GM19238 (cell line): ENCODE results near the gene IGF2BP3.
"Not testable (repeated sequence)": the region's sequence is repeated elsewhere in the genome, so short reads cannot be mapped to it uniquely, and the experiment has no call there.

ENCODE experiments used
- DNase-seq: peaks from one replicate; pipeline ENCODE4 v3.0.0; 2011; ENCODE audit warnings: low spot score; ENCODE audit not compliant: insufficient read length

IGF2BP3 gene

DNA sequence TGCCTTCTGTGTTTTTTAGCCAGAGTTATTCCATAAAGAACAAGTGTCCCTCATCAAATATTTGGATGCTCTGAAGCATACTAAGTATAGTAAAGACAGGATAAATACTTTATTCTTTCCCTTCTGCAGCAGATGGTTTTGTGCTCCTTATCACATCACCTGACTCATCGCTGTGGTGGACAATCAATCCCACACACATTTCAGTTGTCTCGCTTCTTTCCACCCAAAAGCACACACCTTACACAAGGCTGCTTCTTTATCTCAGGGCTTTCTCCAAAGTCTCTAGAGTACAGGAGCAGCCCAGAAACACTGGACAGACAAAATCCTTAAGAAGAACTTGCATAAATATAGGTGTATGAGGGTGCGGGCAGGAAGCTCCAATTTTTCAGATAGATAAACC is 43.4 kb downstream of the IGF2BP3 start:
- DNase-seq = no peak

DNA sequence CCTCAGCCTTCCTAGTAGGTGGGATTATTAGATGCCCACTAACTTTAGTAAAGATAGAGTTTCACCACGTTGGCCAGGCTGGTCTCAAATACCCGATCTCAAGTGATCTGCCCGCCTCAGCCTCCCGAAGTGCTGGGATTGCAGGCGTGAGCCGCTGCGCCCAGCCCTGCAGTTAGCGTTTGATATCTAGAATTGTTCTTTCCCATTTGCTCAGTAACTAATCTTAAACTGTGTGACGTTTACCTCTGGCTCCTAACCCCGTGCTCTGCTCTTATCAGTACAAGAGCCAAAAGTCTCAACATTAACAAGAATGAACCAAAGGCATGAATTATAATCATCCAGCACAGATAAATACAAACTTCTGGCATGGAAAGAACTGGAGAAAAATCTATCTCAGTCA is 47.4 kb downstream of the IGF2BP3 start:
- no peak for DNase-seq

DNA sequence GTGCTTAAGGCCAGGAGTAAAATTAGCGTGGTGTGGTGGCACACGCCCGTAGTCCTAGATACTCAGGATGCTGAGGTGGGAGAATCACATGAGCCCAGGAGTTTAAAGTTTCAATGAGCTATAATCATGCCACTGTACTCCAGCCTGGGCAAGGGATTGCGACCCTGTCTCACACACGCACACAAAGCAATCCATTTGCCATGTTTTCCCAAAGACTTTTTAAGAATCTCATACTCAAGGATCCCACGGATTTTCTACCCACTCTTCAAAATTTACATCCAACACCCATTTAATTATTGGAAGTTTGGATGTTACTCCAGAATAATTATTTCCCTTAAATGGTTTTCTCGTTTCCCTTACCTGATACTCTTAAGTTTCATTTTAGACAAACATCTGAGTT is 47.9 kb downstream of the IGF2BP3 start:
- DNase-seq = no peak

DNA sequence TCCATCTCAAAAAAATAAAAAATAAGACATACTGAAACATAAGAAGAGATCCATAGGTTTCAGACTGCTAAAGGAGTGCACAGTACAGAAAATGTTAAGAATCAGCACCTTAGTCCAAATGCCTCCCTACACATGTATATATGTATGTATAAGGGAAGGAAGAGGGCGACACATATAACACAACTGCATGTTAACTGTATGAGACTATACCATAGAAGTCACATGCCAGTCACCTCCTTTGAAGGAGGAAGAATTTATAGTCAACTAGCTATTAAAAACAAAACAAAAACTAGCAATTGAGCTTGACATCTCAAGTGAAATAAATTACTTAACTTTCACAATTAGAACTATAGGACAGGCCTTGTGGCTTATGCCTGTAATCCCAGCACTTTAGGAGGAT is 50.4 kb downstream of the IGF2BP3 start:
- no peak for DNase-seq

DNA sequence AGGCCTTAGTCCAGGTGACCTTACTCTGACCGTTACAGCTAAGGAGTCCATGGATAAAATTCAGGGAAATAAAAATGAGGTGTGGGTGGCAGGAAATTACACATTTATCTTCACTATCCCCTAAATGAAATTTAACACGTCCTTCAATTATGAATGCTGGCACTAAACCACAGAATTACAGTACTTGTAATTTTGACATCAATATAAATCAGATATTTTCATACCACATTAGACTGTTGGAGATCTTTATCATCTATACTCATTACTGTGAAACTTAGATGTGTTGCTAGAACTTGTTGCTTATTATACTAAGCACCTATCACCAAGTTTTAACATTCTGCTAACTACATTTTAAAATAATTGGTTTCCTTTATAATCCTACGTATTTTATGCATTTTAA is 51.1 kb downstream of the IGF2BP3 start:
- DNase-seq = no peak

DNA sequence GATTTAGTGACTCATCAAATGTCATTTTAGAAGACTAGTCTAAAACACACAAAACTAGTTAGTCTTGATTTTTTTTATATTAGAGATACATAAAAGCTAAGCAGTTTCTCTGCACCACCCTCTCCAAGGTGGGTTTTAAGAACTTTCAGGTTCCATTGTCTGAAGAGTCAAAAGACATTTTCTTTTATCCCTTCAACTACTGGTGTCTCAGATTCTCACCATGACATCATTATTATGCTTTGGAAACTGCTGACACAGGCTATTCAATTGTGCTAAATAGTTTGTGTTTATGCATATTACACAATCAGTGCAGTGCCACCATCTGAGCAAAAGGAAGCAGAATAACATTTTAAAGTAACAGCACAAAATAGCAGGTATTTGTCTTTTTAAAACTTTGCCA is 52.2 kb downstream of the IGF2BP3 start:
- no peak for DNase-seq

DNA sequence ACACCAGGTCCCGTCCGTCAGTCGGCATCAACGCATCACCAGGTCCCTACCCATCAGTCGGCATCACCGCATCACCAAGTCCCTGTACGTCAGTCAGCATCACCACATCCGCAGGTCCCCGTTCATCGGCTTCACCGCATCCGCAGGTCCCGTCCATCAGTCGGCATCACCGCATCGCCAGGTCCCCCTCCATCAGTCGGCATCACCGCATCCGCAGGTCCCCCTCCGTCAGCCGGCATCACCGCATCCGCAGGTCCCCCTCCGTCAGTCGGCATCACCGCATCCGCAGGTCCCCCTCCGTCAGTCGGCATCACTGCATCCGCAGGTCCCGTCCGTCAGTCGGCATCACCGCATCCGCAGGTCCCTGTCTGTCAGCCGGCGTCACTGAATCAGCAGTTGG is 55.1 kb downstream of the IGF2BP3 start:
- DNase-seq = no peak

DNA sequence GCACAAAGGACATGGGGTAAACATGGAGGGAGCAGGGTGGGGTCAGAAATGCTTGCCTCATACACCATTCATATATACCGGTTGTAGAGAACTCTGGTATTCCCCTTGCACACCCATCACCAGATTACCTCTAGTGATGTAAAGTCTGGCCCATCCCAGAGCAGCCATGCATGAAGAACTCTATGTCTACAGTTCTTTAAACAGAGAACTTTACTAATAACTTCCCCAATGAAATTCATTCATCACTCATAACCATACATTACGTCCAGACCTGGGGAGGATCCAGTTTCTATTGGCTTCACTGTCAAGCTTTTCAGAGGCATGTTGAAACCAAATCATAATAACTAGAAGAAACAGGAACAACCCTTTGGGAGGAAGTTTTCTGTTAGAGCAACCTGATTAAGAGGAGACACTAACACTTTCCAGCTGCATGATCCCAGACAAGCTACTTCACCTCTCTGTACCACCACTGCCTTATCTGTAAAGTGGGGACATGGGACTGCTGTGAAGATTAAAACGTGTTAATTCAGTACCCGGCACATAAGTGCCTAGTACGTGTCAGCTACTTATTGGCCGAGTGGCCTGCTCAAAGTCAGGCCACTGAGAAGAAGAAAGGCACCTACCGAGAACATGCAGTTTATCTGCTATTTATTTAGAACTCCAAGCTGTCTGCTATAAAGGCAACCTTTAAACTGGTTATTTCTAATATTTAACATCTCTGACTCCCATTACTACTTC is 59.7 kb downstream of the IGF2BP3 start:
- DNase-seq = peak; percentile 15

DNA sequence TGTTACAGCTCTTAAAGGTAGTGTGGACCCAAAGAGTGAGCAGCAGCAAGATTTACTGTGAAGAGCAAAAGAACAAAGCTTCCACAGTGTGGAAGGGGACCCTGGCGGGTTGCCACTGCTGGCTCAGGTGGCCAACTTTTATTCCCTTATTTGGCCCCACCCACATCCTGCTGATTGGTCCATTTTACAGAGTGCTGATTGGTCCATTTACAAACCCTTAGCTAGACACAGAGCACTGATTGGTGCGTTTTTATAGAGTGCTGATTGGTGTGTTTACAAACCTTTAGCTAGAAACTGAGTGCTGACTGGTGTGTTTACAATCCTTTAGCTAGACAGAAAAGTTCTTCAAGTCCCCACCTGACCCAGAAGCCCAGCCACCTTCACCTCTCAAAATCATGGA is 63.7 kb downstream of the IGF2BP3 start:
- DNase-seq = not testable (repeated sequence)

DNA sequence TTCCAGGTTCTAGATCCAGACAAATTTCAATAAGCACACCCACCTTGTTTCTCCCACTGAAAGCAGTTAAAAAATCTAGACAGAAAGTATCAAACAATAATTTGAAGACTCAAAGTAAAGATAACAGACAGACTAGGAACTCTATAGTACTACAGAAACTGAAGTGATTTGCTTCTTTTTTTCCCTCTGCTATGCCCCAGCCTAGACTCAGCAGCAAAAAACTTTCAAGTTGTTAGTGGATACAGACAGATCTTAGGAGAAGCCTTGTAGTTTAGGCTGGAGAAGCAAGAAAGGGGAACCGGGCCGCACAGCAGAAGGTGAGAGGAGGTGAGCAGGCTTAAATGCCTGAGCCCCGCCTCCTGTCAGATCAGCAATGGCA is 65.1 kb downstream of the IGF2BP3 start:
- no peak for DNase-seq

DNA sequence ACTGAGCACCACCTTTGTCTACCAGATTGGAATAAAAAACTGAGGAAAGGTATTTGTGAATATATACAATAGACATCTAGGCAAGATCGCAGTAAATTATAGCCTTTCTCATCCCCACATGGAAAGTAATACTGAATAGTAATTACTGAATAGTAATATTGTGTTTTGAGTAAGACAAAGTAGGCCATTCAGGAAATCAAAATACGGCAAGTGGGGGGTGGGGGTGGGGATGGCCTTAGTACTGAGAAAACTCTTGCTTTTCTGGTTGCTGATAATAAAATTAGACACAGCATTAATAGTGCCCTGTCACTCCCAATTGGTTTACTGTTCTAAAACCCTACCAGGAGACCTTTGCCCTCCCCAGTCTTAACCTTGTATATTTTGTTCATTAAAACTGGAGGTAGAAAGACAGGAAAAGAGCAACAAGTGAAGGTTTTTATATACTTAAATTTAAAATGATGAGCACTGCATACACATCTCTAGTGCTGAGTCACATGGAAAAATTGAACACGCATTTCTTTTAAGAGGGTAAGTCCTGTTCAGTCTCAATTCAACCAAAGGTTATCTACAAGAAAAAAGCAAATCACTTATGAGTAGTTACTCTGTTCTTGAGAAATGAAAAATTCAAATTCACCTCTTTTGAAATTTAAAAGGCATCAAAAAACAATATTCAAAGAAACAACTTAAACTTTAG is 65.6 kb downstream of the IGF2BP3 start:
- DNase-seq = no peak

DNA sequence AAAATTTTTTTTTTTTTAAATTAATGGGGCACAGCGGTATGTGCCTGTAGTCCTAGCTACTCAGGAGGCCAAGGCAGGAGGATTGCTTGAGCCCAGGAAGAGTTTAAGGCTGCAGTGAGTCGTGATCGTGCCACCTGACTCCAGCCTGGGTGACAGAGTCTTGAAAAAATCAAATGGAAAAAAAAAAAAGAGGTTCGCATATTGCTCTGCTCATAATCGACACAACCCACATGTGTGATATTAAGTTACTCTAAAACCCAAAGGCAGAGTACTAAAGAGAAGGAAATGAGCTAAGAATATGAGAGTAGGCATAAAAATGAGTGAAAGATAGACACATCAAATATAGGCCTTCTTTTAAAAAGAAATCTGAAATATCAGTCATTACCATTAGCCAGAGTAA is 66.3 kb downstream of the IGF2BP3 start:
- no peak for DNase-seq

DNA sequence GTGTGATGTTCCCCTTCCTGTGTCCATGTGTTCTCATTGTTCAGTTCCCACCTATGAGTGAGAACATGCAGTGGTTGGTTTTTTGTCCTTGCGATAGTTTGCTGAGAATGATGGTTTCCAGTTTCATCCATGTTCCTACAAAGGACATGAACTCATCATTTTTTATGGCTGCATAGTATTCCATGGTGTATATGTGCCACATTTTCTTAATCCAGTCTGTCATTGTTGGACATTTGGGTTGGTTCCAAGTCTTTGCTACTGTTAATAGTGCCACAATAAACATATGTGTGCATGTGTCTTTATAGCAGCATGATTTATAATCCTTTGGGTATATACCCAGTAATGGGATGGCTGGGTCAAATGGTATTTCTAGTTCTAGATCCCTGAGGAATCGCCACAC is 72.2 kb downstream of the IGF2BP3 start:
- DNase-seq = not testable (repeated sequence)

DNA sequence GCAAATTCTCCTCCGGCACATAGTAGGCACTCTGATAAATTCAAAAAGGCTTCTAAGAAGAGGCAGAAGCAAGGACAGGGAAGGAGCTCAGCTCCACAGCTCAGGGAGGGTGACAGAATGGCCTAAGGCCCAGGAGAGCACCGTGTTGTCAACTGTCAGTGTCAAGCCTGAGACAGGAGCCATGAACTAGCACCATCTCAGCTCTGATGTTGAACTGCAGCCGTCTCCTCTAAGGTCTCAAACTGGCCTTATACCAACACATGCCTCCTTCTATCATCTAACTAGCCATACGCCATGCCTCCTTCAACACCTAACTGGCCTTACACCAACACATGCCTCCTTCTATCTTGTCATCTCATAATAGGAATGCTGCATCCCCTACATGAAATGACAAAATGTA is 73.0 kb downstream of the IGF2BP3 start:
- no peak for DNase-seq

DNA sequence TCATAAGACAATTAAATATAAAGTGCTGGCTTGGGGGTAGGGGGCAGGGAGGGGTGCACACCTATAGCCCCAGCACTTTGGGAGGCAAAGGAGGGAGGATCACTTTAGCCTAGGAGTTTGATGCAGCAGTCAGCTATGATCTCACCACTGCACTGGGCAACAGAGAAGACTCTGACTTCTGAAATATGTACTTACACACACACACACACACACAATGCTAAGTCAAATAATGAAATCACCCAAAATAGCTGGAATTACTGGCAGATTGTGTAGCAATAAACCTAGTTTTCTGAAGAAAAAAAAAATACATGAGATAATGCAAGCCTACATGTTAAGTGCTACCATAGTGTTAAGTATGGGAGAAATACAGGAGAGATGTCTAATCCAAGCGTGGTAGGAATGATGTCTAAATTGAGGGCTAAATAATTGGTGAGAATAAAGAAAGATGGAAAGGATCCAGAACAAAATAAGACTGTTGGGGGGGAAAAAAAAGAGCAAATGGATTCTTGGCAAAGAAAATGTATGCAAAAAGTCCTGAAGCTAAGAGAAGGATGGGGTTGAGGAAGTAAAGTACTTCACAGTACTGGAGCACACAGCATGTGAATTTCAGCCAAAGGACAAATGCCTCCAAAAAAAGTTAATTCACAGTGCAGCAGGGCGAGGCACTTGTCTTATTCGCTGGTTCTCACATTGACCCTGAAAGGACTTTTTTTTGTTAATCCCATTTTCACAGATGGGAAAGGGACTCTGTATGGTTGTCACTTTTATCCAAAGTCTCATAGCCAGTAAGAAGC is 73.9 kb downstream of the IGF2BP3 start:
- DNase-seq = no peak

DNA sequence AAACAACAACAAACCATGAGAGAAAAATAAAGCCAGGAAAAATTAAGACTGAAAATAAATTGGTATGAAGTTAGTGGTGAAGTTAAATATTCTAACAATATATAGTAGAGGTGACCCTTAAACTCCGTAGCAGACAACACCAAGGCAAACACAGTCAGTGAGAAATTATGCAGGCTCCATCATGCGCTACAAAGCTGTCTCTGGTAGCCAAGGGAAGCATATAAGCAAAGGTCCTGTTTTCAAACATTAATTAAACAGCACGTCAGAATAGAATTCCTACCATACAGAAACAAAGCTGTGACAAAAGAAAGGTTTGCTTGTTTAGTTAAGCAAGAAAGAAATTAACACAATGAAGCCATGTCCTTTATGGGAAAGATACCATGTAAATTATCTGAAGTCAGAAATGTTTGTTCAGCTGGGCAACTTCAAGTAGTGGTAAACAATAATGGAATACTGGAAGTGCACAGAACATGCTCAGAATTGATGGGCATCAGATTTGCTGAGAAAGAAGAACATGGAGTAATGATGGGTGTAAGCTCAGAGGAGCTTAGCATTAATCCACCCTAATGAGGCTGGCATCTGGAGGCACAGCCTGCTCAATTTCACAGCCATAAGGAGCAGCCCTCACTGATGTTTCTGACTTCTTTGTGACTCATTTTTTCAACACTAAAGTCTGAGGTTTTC is 75.7 kb downstream of the IGF2BP3 start:
- no peak for DNase-seq

DNA sequence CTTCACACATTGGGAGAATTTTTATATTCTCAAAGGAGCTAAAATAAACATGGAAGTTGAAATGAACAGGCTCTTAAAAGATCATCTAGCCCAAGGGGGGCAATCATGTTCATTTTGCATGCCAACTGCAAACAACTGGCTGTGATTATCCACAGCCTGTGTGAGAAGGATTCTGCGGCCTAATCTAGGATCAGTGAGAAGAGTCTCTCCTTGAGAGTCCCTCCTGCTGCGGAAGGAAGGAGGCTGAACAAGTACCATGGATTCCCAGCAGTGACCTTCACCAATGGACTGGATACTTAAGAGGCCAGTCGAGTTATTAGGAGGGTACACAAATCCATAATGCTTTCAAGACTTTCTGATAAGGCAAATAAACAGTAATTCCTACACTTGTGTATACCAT is 76.7 kb downstream of the IGF2BP3 start:
- DNase-seq = no peak

DNA sequence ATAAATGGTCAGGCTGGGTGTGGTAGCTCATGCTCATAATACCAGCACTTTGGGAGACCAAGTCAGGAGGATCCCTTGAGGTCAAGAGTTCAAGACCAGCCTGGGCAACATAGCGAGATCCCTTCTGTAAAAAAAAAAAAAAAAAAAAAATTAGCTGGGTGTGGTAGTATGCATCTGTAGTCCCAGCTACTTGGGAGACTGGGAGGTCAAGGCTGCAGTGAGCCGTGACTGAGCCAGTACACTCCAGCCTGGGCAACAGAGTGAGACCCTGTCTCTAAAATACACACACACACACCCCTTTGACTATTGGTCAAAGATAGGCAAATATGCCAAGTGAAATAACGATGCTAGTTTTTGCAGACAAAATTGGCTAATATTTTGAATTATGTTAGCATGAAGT is 80.6 kb downstream of the IGF2BP3 start:
- DNase-seq = no peak

DNA sequence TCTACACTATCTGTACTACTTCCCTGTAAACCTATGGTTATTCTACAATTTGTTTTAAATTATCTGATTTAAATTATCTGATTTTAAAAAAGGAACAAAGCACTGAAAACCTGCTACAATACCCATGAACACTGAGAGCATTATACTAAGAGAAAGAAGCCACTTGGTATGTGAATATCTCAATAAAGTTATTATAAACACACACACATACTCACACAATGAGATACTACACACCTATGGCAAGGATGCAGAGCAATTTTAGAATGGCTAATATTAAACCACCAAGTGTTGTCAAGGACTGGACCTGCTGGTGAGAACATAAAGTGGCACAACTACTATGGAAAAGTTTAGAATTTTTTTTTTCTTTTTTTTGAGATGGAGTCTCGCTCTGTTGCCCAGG is 82.7 kb downstream of the IGF2BP3 start:
- DNase-seq = no peak

DNA sequence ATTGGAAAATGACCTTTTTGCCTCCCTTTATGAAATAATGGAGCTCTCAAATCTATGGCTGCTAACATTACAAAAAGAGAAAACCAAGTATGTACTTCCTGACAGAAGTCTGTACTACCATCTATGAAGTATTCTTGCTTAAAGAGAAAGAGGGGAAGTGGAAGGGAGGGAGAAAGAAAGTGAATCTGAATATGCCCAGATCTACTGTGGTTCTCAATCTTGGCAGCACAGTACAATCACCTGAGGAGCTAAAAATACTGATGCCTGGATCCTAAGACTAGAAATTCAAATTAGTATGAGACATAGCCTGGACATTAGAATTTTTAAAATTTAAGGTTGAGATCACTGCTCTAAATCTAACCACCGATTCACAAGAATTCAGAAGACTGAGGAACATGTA is 85.2 kb downstream of the IGF2BP3 start:
- DNase-seq = no peak

DNA sequence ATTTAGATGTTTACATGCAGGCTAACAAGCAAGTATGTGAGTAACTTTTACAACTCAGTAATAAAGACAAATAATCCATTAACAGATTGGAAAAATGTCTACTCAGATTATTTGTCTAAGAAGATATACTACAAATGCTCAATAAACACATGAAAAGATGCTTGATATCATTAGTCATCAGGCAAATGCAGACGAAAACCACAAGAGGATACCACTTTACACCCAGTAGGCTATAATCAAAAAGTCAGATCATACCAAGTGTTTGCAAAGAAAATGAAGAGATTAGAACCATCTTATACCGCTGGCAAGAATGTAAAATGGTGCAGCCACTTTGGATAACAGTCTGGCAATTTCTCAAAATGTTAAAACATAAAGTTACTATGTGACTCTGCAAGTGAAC is 87.1 kb downstream of the IGF2BP3 start:
- DNase-seq = no peak

DNA sequence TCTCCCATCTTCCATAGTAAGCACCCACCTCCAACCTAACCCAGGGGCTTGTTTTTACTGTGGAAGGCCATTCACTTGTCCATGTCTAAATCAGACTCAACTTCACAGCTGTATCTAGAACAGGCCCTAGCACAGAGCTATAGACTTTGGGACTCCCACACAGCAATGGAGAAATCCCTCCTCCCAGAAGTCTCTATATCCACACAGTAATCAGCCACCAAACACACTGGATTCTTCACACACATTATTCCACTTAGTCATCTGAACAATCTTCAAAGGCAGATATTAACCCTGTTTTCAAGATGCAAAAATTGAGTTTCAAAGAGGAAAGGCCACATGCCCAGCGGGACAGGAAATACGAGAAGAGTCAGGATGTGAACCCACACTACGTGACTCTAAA is 89.3 kb downstream of the IGF2BP3 start:
- no peak for DNase-seq
